Measurements from ENCODE around the gene GLG1. TPM values are rescaled to one million over a fixed set of nuclear protein-coding genes. Genes with fewer than 3 reads are reported as not detected.
"Not testable (repeated sequence)": the region's sequence is repeated elsewhere in the genome, so short reads cannot be mapped to it uniquely, and the experiment has no call there.

The GLG1 gene
- total RNA-seq, 1 donor, result 119 TPM

- DNase-seq (ENCODE audit: low read depth), result no peak
- no peak overlapping the region for H3K4me3 ChIP-seq (ENCODE audit: low read depth, low read length)
- no peak for TF ChIP-seq CTCF (IDR thresholded peaks at IDR 0.05; ENCODE audit: insufficient read depth, low read length)
These were observed 45.3 kb downstream of the GLG1 start for GRCh38 chr16:74561626-74562025.

- TF ChIP-seq CTCF (IDR thresholded peaks at IDR 0.05; ENCODE audit: insufficient read depth, low read length), result no peak
- H3K4me3 ChIP-seq (ENCODE audit: low read depth, low read length), result no peak overlapping the region
- no peak for DNase-seq (ENCODE audit: low read depth)
These were observed 46.0 kb downstream of the GLG1 start for GRCh38 chr16:74560912-74561311.

GRCh38 chr16:74558873-74559272 is 48.0 kb downstream of the GLG1 start:
- DNase-seq (ENCODE audit: low read depth), result no peak
- H3K4me3 ChIP-seq (ENCODE audit: low read depth, low read length), result no peak overlapping the region
- no peak for TF ChIP-seq CTCF (IDR thresholded peaks at IDR 0.05; ENCODE audit: insufficient read depth, low read length)

- H3K4me3 ChIP-seq (ENCODE audit: low read depth, low read length), result no peak overlapping the region
- DNase-seq (ENCODE audit: low read depth), result no peak
- TF ChIP-seq CTCF (IDR thresholded peaks at IDR 0.05; ENCODE audit: insufficient read depth, low read length), result no peak
These were observed 49.6 kb downstream of the GLG1 start for GRCh38 chr16:74557275-74557674.

GRCh38 chr16:74556375-74556922 is 50.5 kb downstream of the GLG1 start:
- no peak for DNase-seq (ENCODE audit: low read depth)

GRCh38 chr16:74552357-74552756 is 54.6 kb downstream of the GLG1 start:
- H3K4me3 ChIP-seq (ENCODE audit: low read depth, low read length); DNase-seq (ENCODE audit: low read depth): not testable (repeated sequence)

More at GRCh38 chr16:74556375-74556922, 50.5 kb downstream of the GLG1 start:
- H3K4me3 ChIP-seq (ENCODE audit: low read depth, low read length), result no peak overlapping the region
- no peak for TF ChIP-seq CTCF (IDR thresholded peaks at IDR 0.05; ENCODE audit: insufficient read depth, low read length)

- not testable (repeated sequence) for H3K4me3 ChIP-seq (ENCODE audit: low read depth, low read length); DNase-seq (ENCODE audit: low read depth)
These were observed 56.5 kb downstream of the GLG1 start for GRCh38 chr16:74550227-74551019.

GRCh38 chr16:74546112-74546511 is 60.8 kb downstream of the GLG1 start:
- DNase-seq (ENCODE audit: low read depth); H3K4me3 ChIP-seq (ENCODE audit: low read depth, low read length): not testable (repeated sequence)

GRCh38 chr16:74542911-74543578 is 63.9 kb downstream of the GLG1 start:
- not testable (repeated sequence) for H3K4me3 ChIP-seq (ENCODE audit: low read depth, low read length); DNase-seq (ENCODE audit: low read depth)

GRCh38 chr16:74540663-74541062 is 66.3 kb downstream of the GLG1 start:
- DNase-seq (ENCODE audit: low read depth); H3K4me3 ChIP-seq (ENCODE audit: low read depth, low read length): not testable (repeated sequence)

- DNase-seq (ENCODE audit: low read depth); H3K4me3 ChIP-seq (ENCODE audit: low read depth, low read length): not testable (repeated sequence)
These were observed 68.1 kb downstream of the GLG1 start for GRCh38 chr16:74538801-74539200.

- not testable (repeated sequence) for DNase-seq (ENCODE audit: low read depth); H3K4me3 ChIP-seq (ENCODE audit: low read depth, low read length)
These were observed 69.2 kb downstream of the GLG1 start for GRCh38 chr16:74537746-74538145.
